Measurements from ENCODE around the gene METAP2. TPM values are rescaled to one million over a fixed set of nuclear protein-coding genes. Genes with fewer than 3 reads are reported as not detected.

The METAP2 gene
- total RNA-seq, 1 donor from 2014 or later = 44.8 TPM

GRCh38 chr12:95543305-95543704 is 69.4 kb downstream of the METAP2 start:
- no peak for TF ChIP-seq CTCF (IDR thresholded peaks at IDR 0.05; ENCODE audit: insufficient read depth, low read length, severe bottlenecking)
- Histone ChIP-seq H3K36me3 (ENCODE audit: control insufficient read depth, insufficient read depth, low read length) (no peaks in the 10 kb centered on the region), H3K27me3 (ENCODE audit: control insufficient read depth, insufficient read depth, low read length) (peaks cover 10% of the 10 kb centered on the region), H3K4me3 (ENCODE audit: low read depth, low read length) (no peak overlapping the region)
- FAIRE-seq (no peak), DNase-seq (ENCODE audit: low read depth) (no peak)

GRCh38 chr12:95544756-95545155 is 70.8 kb downstream of the METAP2 start:
- FAIRE-seq = no peak

GRCh38 chr12:95545303-95545702 is 71.4 kb downstream of the METAP2 start:
- peaks cover 18% of the 10 kb centered on the region for H3K27me3 ChIP-seq (ENCODE audit: control insufficient read depth, insufficient read depth, low read length)
- FAIRE-seq = no peak

More at GRCh38 chr12:95544756-95545155, 70.8 kb downstream of the METAP2 start:
- Histone ChIP-seq H3K4me3 (ENCODE audit: low read depth, low read length) (no peak overlapping the region), H3K27me3 (ENCODE audit: control insufficient read depth, insufficient read depth, low read length) (peaks cover 18% of the 10 kb centered on the region), H3K36me3 (ENCODE audit: control insufficient read depth, insufficient read depth, low read length) (no peaks in the 10 kb centered on the region)
- DNase-seq (ENCODE audit: low read depth) = no peak
- TF ChIP-seq CTCF (IDR thresholded peaks at IDR 0.05; ENCODE audit: insufficient read depth, low read length, severe bottlenecking) = no peak

GRCh38 chr12:95545731-95546490 is 72.0 kb downstream of the METAP2 start:
- FAIRE-seq = no peak
- H3K4me3 ChIP-seq (ENCODE audit: low read depth, low read length) = no peak overlapping the region

More at GRCh38 chr12:95545303-95545702, 71.4 kb downstream of the METAP2 start:
- no peak overlapping the region for H3K4me3 ChIP-seq (ENCODE audit: low read depth, low read length)
- DNase-seq (ENCODE audit: low read depth) = no peak
- TF ChIP-seq CTCF (IDR thresholded peaks at IDR 0.05; ENCODE audit: insufficient read depth, low read length, severe bottlenecking) = no peak
- H3K36me3 ChIP-seq (ENCODE audit: control insufficient read depth, insufficient read depth, low read length) = no peaks in the 10 kb centered on the region

GRCh38 chr12:95546491-95546813 is 72.5 kb downstream of the METAP2 start:
- no peak for FAIRE-seq
- H3K27me3 ChIP-seq (ENCODE audit: control insufficient read depth, insufficient read depth, low read length) = peaks cover 21% of the 10 kb centered on the region

More at GRCh38 chr12:95545731-95546490, 72.0 kb downstream of the METAP2 start:
- no peaks in the 10 kb centered on the region for H3K36me3 ChIP-seq (ENCODE audit: control insufficient read depth, insufficient read depth, low read length)
- peaks cover 18% of the 10 kb centered on the region for H3K27me3 ChIP-seq (ENCODE audit: control insufficient read depth, insufficient read depth, low read length)
- no peak for DNase-seq (ENCODE audit: low read depth)
- no peak for TF ChIP-seq CTCF (IDR thresholded peaks at IDR 0.05; ENCODE audit: insufficient read depth, low read length, severe bottlenecking)

More at GRCh38 chr12:95546491-95546813, 72.5 kb downstream of the METAP2 start:
- no peaks in the 10 kb centered on the region for H3K36me3 ChIP-seq (ENCODE audit: control insufficient read depth, insufficient read depth, low read length)
- no peak for DNase-seq (ENCODE audit: low read depth)
- no peak overlapping the region for H3K4me3 ChIP-seq (ENCODE audit: low read depth, low read length)
- TF ChIP-seq CTCF (IDR thresholded peaks at IDR 0.05; ENCODE audit: insufficient read depth, low read length, severe bottlenecking) = no peak

Data from bronchial epithelial cell (primary cell).